ENCODE measurements around the gene SLC25A12.

The SLC25A12 gene

GRCh38 chr2:171889808-171890207 lies 4.2 kb downstream of the SLC25A12 start:
- no peaks in the 10 kb centered on the region for H3F3A ChIP-seq (ENCODE audit: control insufficient read depth, insufficient read depth)
- no peaks in the 10 kb centered on the region for H3K9me3 ChIP-seq (ENCODE audit: control insufficient read depth, insufficient read depth, low read length)
- H4K20me1 ChIP-seq (ENCODE audit: control insufficient read depth, insufficient read depth, low read depth, low read length) = no peaks in the 10 kb centered on the region
- peaks cover 40% of the 10 kb centered on the region for H3K36me3 ChIP-seq (ENCODE audit: control insufficient read depth, low read length)
- no peak overlapping the region for H3K27ac ChIP-seq (ENCODE audit: low read depth, low read length)
- peaks cover 44% of the 10 kb centered on the region for H3K79me2 ChIP-seq (ENCODE audit: control insufficient read depth, low read length)
- TF ChIP-seq, protein P1, sequence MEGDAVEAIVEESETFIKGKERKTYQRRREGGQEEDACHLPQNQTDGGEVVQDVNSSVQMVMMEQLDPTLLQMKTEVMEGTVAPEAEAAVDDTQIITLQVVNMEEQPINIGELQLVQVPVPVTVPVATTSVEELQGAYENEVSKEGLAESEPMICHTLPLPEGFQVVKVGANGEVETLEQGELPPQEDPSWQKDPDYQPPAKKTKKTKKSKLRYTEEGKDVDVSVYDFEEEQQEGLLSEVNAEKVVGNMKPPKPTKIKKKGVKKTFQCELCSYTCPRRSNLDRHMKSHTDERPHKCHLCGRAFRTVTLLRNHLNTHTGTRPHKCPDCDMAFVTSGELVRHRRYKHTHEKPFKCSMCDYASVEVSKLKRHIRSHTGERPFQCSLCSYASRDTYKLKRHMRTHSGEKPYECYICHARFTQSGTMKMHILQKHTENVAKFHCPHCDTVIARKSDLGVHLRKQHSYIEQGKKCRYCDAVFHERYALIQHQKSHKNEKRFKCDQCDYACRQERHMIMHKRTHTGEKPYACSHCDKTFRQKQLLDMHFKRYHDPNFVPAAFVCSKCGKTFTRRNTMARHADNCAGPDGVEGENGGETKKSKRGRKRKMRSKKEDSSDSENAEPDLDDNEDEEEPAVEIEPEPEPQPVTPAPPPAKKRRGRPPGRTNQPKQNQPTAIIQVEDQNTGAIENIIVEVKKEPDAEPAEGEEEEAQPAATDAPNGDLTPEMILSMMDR (IDR thresholded peaks at IDR 0.05; ENCODE audit: low read depth, low read length, poor library complexity, severe bottlenecking) = no peak
- TF ChIP-seq EZH2phosphoT487 (IDR thresholded peaks at IDR 0.05; ENCODE audit: borderline replicate concordance, low read length) = no peak
- no peak overlapping the region for H3K4me3 ChIP-seq (ENCODE audit: low read length)
- no peaks in the 10 kb centered on the region for H3K9me2 ChIP-seq (replicated peaks; ENCODE audit: control insufficient read depth, low read length)
- no peaks in the 10 kb centered on the region for H3K27me3 ChIP-seq (ENCODE audit: control insufficient read depth, low read length)
- H3K4me2 ChIP-seq (ENCODE audit: low read length) = no peak overlapping the region
- H3K4me1 ChIP-seq (ENCODE audit: control insufficient read depth, low read length) = peaks cover 14% of the 10 kb centered on the region

GRCh38 chr2:171889333-171889732 lies 4.7 kb downstream of the SLC25A12 start:
- H3K36me3 ChIP-seq (ENCODE audit: control insufficient read depth, low read length) = peaks cover 40% of the 10 kb centered on the region
- H3K79me2 ChIP-seq (ENCODE audit: control insufficient read depth, low read length) = peaks cover 44% of the 10 kb centered on the region
- H3F3A ChIP-seq (ENCODE audit: control insufficient read depth, insufficient read depth) = no peaks in the 10 kb centered on the region
- TF ChIP-seq EZH2phosphoT487 (IDR thresholded peaks at IDR 0.05; ENCODE audit: borderline replicate concordance, low read length) = no peak
- TF ChIP-seq, protein P1 (IDR thresholded peaks at IDR 0.05; ENCODE audit: low read depth, low read length, poor library complexity, severe bottlenecking) = no peak
- peaks cover 10% of the 10 kb centered on the region for H3K4me1 ChIP-seq (ENCODE audit: control insufficient read depth, low read length)
- H3K9me3 ChIP-seq (ENCODE audit: control insufficient read depth, insufficient read depth, low read length) = no peaks in the 10 kb centered on the region
- H3K27ac ChIP-seq (ENCODE audit: low read depth, low read length) = no peak overlapping the region
- H4K20me1 ChIP-seq (ENCODE audit: control insufficient read depth, insufficient read depth, low read depth, low read length) = no peaks in the 10 kb centered on the region
- H3K27me3 ChIP-seq (ENCODE audit: control insufficient read depth, low read length) = no peaks in the 10 kb centered on the region
- H3K4me3 ChIP-seq (ENCODE audit: low read length) = no peak overlapping the region
- H3K9me2 ChIP-seq (replicated peaks; ENCODE audit: control insufficient read depth, low read length) = no peaks in the 10 kb centered on the region
- no peak overlapping the region for H3K4me2 ChIP-seq (ENCODE audit: low read length)

DNA sequence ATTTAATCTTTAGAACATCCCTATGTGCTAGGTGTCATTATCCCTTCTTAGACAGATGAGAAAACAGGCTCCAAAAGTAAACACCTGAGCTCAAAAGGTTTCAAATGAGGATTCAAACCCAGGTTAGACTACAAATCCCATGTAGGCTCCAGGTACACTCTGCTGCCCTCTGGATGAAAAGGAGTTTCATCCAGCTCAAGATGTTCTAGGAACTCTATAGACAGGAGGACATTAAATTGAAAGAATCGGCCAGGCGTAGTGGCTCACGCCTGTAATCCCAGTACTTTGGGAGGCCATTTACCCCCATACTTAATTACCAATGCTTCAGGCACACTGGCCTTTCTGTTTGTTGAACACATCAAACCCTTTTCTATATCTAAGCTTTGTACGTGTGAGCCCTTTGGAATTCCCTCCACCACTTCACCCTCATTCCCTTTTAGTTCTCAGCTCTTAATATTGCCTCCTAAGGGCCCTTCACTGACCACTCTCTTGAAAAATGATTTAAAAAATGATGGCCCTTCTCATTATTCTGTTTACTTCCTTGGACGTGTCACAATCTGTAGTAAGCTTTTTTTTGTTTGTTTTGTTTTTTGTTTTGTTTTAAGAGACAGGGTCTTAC lies 10.7 kb downstream of the SLC25A12 start:
- Histone ChIP-seq H3K4me2 (ENCODE audit: low read length) (no peak overlapping the region), H3K9me2 (replicated peaks; ENCODE audit: control insufficient read depth, low read length) (no peaks in the 10 kb centered on the region), H3K36me3 (ENCODE audit: control insufficient read depth, low read length) (peaks cover 21% of the 10 kb centered on the region), H3K4me1 (ENCODE audit: control insufficient read depth, low read length) (no peaks in the 10 kb centered on the region), H3K27me3 (ENCODE audit: control insufficient read depth, low read length) (no peaks in the 10 kb centered on the region), H4K20me1 (ENCODE audit: control insufficient read depth, insufficient read depth, low read depth, low read length) (no peaks in the 10 kb centered on the region), H3K4me3 (ENCODE audit: low read length) (no peak overlapping the region), H3K9me3 (ENCODE audit: control insufficient read depth, insufficient read depth, low read length) (no peaks in the 10 kb centered on the region), H3F3A (ENCODE audit: control insufficient read depth, insufficient read depth) (no peaks in the 10 kb centered on the region), H3K27ac (ENCODE audit: low read depth, low read length) (no peak overlapping the region), H3K79me2 (ENCODE audit: control insufficient read depth, low read length) (peaks cover 37% of the 10 kb centered on the region)
- no peak for TF ChIP-seq EZH2phosphoT487 (IDR thresholded peaks at IDR 0.05; ENCODE audit: borderline replicate concordance, low read length)
- TF ChIP-seq, protein P1 (IDR thresholded peaks at IDR 0.05; ENCODE audit: low read depth, low read length, poor library complexity, severe bottlenecking) = no peak
